Neural cell (in vitro differentiated cells): ENCODE data around the gene SNRNP40. TPM values are rescaled to one million over a fixed set of nuclear protein-coding genes. Genes with fewer than 3 reads are reported as not detected.

Experiments used
- H2AFZ ChIP-seq: fragments of 200-600, 300-800 bp; sonication (generic), shearing (Covaris generic); 2 replicates; pipeline ENCODE4 v1.6.0; 2014; ENCODE audit warnings: low read depth, mild to moderate bottlenecking, antibody characterized with exemption, low read length, moderate library complexity
- H3F3A ChIP-seq: fragments of 200-600 bp; shearing (Covaris generic); 2 replicates; pipeline ENCODE4 v1.6.1; 2016; ENCODE audit warnings: mild to moderate bottlenecking, moderate library complexity, mixed read lengths, antibody characterized with exemption, low read length; ENCODE audit not compliant: insufficient read depth, poor library complexity, severe bottlenecking
- H3K27ac ChIP-seq: fragments of 200-600, 300-800 bp; sonication (generic), shearing (Covaris generic); 2 replicates; pipeline ENCODE4 v1.5.1; 2014; ENCODE audit warnings: mild to moderate bottlenecking, low read length, moderate library complexity
- H3K27me3 ChIP-seq: fragments of 300-800, 200-600 bp; sonication (generic), shearing (Covaris generic); 2 replicates; pipeline ENCODE4 v1.6.0; 2014; ENCODE audit warnings: mild to moderate bottlenecking, low read depth, low read length, moderate library complexity; ENCODE audit not compliant: insufficient read depth
- H3K36me3 ChIP-seq: fragments of 300-800, 200-600 bp; sonication (generic), shearing (Covaris generic); 2 replicates; pipeline ENCODE4 v1.5.1; 2014; ENCODE audit warnings: mild to moderate bottlenecking, antibody characterized with exemption, low read length, moderate library complexity; ENCODE audit not compliant: insufficient read depth
- H3K4me2 ChIP-seq: fragments of 300-800, 200-600 bp; sonication (generic), shearing (Covaris generic); 2 replicates; pipeline ENCODE4 v1.6.0; 2014; ENCODE audit warnings: mild to moderate bottlenecking, low read length
- H3K4me3 ChIP-seq: fragments of 300-800, 200-600 bp; sonication (generic), shearing (Covaris generic); 2 replicates; pipeline ENCODE4 v1.5.1; 2014; ENCODE audit warnings: mild to moderate bottlenecking, low read length, moderate library complexity
- H3K79me2 ChIP-seq: fragments of 200-600 bp; shearing (Covaris generic); replicated peaks from 2 replicates; pipeline ENCODE4 v1.6.0; 2014; ENCODE audit warnings: mild to moderate bottlenecking, low read length, moderate library complexity; ENCODE audit not compliant: insufficient read depth
- H3K9ac ChIP-seq: fragments of 300-800, 200-600 bp; sonication (generic), shearing (Covaris generic); 2 replicates; pipeline ENCODE4 v1.6.1; 2016; ENCODE audit warnings: mild to moderate bottlenecking, low read length, mixed read lengths
- H3K9me2 ChIP-seq: fragments of 200-600 bp; shearing (Covaris generic); 2 replicates; pipeline ENCODE4 v1.6.1; 2016; ENCODE audit warnings: mild to moderate bottlenecking, low read length, mixed read lengths; ENCODE audit not compliant: insufficient read depth
- H3K9me3 ChIP-seq: fragments of 200-600, 300-800 bp; sonication (generic), shearing (Covaris generic); 2 replicates; pipeline ENCODE4 v1.6.1; 2016; ENCODE audit warnings: mild to moderate bottlenecking, mixed run types, low read length, moderate library complexity, mixed read lengths
- H4K20me1 ChIP-seq: fragments of 200-600 bp; shearing (Covaris generic); 2 replicates; pipeline ENCODE4 v1.6.1; 2016; ENCODE audit warnings: mild to moderate bottlenecking, mixed run types; ENCODE audit not compliant: insufficient read depth
- EP300 ChIP-seq: fragments of 450-650 bp; conservative IDR thresholded peaks from 2 replicates; pipeline ENCODE4 v1.6.1; 2014; ENCODE audit warnings: antibody characterized with exemption, mild to moderate bottlenecking, moderate library complexity; ENCODE audit not compliant: poor library complexity, severe bottlenecking
- EZH2 ChIP-seq: fragments of 200-600, 300-800 bp; shearing (Covaris generic), sonication (generic); IDR thresholded peaks from 2 replicates; pipeline ENCODE4 v1.6.1; 2014; ENCODE audit warnings: antibody characterized with exemption, low read length, borderline replicate concordance, mild to moderate bottlenecking; ENCODE audit not compliant: insufficient read depth, poor library complexity, severe bottlenecking
- MXI1 ChIP-seq: fragments of 450-650 bp; conservative IDR thresholded peaks from 2 replicates; pipeline ENCODE4 v1.6.1; 2014; ENCODE audit warnings: antibody characterized with exemption, mild to moderate bottlenecking; ENCODE audit not compliant: poor library complexity, severe bottlenecking
- POLR2AphosphoS5 ChIP-seq: IDR thresholded peaks from 2 replicates; pipeline ENCODE4 v1.6.1; 2012
- RAD21 ChIP-seq: fragments of 450-650 bp; conservative IDR thresholded peaks from 2 replicates; pipeline ENCODE4 v1.6.1; 2014; ENCODE audit warnings: antibody characterized with exemption, mild to moderate bottlenecking, moderate library complexity
- SMC3 ChIP-seq: fragments of 450-650 bp; conservative IDR thresholded peaks from 2 replicates; pipeline ENCODE4 v1.6.1; 2014; ENCODE audit warnings: antibody characterized with exemption, mild to moderate bottlenecking, moderate library complexity; ENCODE audit not compliant: poor library complexity
- TAF1 ChIP-seq: IDR thresholded peaks from 2 replicates; pipeline ENCODE4 v1.6.1; 2012; ENCODE audit warnings: low read depth
- polyA minus RNA-seq: library from RNA; depleted of rRNA, polyadenylated mRNA; stranded (reverse); fragments of >200 nt; gene quantifications from 2 replicates; pipeline ENCODE4 v1.2.3, GENCODE V29; 2014
- polyA plus RNA-seq: library from polyadenylated mRNA; depleted of rRNA; stranded (reverse); fragments of >200 nt; gene quantifications from 2 replicates; pipeline ENCODE4 v1.2.3, GENCODE V29; 2014
- TF ChIP-seq, protein P1 (sequence below): IDR thresholded peaks from 2 replicates; pipeline ENCODE4 v1.6.1; 2012; ENCODE audit warnings: borderline replicate concordance
- TF ChIP-seq, protein P2 (sequence below): fragments of 450-650 bp; IDR thresholded peaks from 2 replicates; pipeline ENCODE4 v1.5.1; 2014; ENCODE audit warnings: antibody characterized with exemption, mild to moderate bottlenecking, moderate library complexity; ENCODE audit not compliant: poor library complexity, severe bottlenecking

SNRNP40 gene
- 87.2 and 117 TPM in 2 replicates for polyA plus RNA-seq
- polyA minus RNA-seq = 106 and 123 TPM in 2 replicates

DNA sequence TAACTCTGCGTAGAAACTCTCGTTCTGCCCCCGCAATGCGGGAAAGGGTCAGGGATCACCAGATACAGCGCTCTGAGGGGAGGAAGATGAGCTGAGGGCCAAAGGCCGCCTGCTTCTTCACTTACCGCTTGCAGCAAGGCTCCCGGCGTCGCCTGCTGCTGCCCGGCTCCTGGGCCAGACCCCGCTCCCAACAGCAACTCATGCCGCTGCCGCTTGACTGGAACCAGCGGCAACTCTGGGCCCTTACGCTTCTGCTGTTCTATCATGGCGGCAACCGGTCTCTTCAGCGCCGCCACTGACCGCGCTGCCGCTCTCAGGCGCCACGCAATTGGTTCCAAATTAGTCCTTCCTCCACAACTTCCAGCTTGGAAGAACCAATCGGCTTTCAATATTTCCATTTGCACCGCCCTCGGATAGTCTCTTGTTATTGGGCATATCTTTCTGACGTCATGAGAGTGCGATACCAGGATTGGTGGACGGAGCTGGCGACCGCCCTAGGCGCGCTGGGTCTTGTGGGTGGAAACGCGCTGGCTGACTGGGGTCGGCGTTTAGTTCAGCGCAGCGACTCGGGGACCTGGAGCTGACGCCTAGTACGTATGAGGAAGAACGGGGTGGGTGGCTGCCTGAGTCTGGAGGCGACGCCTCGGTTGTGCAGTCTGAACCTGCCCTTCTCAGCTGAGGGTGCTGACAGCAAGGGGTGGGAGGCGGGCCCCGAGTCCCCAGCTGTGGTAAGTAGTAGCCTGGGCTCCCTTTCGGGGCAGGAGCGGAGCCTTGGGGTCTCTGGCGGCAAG lies at the start of gene SNRNP40, which contains the start of gene ZCCHC17:
Gene SNRNP40, minus strand, starts transcription at position 303 of the 791 bp plus-strand sequence. Its CDS starts 37 bp downstream, at position 266.
Gene ZCCHC17, plus strand, starts transcription at position 547 of the 791 bp plus-strand sequence. CDS start 13,067 bp downstream, outside the sequence.
- Histone ChIP-seq H4K20me1 (no peaks in the 10 kb centered on the region), H3K4me3 (peak within 1 kb of the TSS; percentile 86), H3K4me2 (peak within 1 kb of the TSS; percentile 95), H3K36me3 (no peaks in the 10 kb centered on the region), H3K9me2 (no peaks in the 10 kb centered on the region), H3K27me3 (no peaks in the 10 kb centered on the region), H3K9me3 (no peaks in the 10 kb centered on the region), H2AFZ (peak within 1 kb of the TSS; percentile 90), H3K27ac (peak within 1 kb of the TSS; percentile 90), H3K79me2 (peaks cover 53% of the 10 kb centered on the region), H3K9ac (peak within 1 kb of the TSS; percentile 95), H3F3A (peaks cover 3% of the 10 kb centered on the region)
- TF ChIP-seq EZH2 (no peak), TAF1 (peak; percentile 98), EP300 (no peak), MXI1 (peak; percentile 78), POLR2AphosphoS5 (peak; percentile 98), SMC3 (peak; percentile 55), RAD21 (no peak)
- TF ChIP-seq, protein P1, sequence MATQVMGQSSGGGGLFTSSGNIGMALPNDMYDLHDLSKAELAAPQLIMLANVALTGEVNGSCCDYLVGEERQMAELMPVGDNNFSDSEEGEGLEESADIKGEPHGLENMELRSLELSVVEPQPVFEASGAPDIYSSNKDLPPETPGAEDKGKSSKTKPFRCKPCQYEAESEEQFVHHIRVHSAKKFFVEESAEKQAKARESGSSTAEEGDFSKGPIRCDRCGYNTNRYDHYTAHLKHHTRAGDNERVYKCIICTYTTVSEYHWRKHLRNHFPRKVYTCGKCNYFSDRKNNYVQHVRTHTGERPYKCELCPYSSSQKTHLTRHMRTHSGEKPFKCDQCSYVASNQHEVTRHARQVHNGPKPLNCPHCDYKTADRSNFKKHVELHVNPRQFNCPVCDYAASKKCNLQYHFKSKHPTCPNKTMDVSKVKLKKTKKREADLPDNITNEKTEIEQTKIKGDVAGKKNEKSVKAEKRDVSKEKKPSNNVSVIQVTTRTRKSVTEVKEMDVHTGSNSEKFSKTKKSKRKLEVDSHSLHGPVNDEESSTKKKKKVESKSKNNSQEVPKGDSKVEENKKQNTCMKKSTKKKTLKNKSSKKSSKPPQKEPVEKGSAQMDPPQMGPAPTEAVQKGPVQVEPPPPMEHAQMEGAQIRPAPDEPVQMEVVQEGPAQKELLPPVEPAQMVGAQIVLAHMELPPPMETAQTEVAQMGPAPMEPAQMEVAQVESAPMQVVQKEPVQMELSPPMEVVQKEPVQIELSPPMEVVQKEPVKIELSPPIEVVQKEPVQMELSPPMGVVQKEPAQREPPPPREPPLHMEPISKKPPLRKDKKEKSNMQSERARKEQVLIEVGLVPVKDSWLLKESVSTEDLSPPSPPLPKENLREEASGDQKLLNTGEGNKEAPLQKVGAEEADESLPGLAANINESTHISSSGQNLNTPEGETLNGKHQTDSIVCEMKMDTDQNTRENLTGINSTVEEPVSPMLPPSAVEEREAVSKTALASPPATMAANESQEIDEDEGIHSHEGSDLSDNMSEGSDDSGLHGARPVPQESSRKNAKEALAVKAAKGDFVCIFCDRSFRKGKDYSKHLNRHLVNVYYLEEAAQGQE = peak; percentile 92
- TF ChIP-seq, protein P2, sequence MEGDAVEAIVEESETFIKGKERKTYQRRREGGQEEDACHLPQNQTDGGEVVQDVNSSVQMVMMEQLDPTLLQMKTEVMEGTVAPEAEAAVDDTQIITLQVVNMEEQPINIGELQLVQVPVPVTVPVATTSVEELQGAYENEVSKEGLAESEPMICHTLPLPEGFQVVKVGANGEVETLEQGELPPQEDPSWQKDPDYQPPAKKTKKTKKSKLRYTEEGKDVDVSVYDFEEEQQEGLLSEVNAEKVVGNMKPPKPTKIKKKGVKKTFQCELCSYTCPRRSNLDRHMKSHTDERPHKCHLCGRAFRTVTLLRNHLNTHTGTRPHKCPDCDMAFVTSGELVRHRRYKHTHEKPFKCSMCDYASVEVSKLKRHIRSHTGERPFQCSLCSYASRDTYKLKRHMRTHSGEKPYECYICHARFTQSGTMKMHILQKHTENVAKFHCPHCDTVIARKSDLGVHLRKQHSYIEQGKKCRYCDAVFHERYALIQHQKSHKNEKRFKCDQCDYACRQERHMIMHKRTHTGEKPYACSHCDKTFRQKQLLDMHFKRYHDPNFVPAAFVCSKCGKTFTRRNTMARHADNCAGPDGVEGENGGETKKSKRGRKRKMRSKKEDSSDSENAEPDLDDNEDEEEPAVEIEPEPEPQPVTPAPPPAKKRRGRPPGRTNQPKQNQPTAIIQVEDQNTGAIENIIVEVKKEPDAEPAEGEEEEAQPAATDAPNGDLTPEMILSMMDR = peak; percentile 58

DNA sequence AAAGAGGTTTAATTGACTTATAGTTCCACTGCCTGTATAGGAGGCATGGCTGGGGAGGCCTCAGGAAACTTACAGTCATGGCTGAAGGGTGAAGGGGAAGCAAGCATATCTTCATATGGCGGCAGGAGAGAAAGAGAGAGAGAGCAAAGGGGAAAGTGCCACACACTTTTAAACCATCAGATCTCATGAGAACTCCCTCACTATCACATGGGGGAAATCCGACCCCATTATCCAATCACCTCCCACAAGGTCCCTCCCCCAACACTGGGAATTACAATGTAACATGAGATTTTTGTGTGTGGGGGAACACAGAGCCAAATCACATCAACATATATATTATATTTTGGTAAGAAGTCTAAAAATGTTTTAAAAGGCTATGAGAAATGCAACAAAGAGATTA lies 49.0 kb upstream of the SNRNP40 start:
- Histone ChIP-seq H3K36me3 (no peaks in the 10 kb centered on the region), H3K27me3 (no peaks in the 10 kb centered on the region), H3K4me2 (no peak overlapping the region), H3K9ac (no peak overlapping the region), H3K27ac (no peak overlapping the region), H3K79me2 (no peaks in the 10 kb centered on the region), H3K9me3 (no peaks in the 10 kb centered on the region), H3F3A (no peaks in the 10 kb centered on the region), H4K20me1 (no peaks in the 10 kb centered on the region), H3K4me3 (no peak overlapping the region), H3K9me2 (no peaks in the 10 kb centered on the region), H2AFZ (no peak overlapping the region)
- TF ChIP-seq EZH2 (no peak), POLR2AphosphoS5 (no peak), SMC3 (no peak), RAD21 (no peak), EP300 (no peak), TAF1 (no peak), MXI1 (no peak)
- TF ChIP-seq, protein P2 = no peak
- TF ChIP-seq, protein P1 = no peak
